ENCODE results near the gene BACE1-AS. TPM values are rescaled to one million over a fixed set of nuclear protein-coding genes. Genes with fewer than 3 reads are reported as not detected.

The BACE1-AS gene
- total RNA-seq, 2 experiments from 2014 or later = 5.6 to 6.1 TPM

GRCh38 chr11:117273550-117274289, 17.4 kb upstream of the BACE1-AS start:
- no peak overlapping the region for H3K27ac Mint-ChIP-seq
- peaks cover 14% of the 10 kb centered on the region for H3K4me1 Mint-ChIP-seq
- ChIA-PET CTCF (interaction anchor here (0.6 to 1.3 kb wide), 2 partner anchors 10 to 19 kb away, joined by 3 read pairs; no protein-coding TSS in a partner anchor), POLR2A (no interaction called here)
- no peak for DNase-seq
- H3K9me3 Mint-ChIP-seq = peaks cover 7% of the 10 kb centered on the region
- no peaks in the 10 kb centered on the region for H3K27me3 Mint-ChIP-seq
- H3K4me3 Mint-ChIP-seq = no peak overlapping the region
- peaks cover 16% of the 10 kb centered on the region for H3K36me3 Mint-ChIP-seq (ENCODE audit: low read depth)

DNA sequence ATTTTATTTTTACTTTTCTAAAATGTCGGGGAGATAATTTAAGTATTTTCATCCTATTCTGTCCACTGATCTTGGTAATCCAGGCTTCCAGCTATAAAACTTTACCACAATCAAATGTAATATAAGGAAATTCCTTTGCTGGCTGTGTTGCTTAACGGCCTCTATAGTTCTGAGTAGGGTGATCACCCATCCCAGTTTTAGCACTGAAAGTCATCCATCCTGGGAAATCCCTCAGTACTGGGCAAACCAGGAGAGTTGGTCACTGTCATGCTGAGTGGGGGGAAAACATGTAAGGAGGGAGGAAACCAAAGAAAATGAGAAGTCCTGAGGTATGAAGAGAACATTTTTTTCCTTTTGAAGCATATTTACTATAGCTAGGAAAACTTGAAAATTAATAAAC, 12.8 kb upstream of the BACE1-AS start:
- H3K27me3 Mint-ChIP-seq = no peaks in the 10 kb centered on the region
- CTCF ChIA-PET = no interaction called here

GRCh38 chr11:117279711-117280376, 11.3 kb upstream of the BACE1-AS start:
- ChIA-PET CTCF (no interaction called here), POLR2A (no interaction called here)
- peak overlapping the region; percentile 50 for H3K4me3 Mint-ChIP-seq
- peaks cover 27% of the 10 kb centered on the region for H3K36me3 Mint-ChIP-seq (ENCODE audit: low read depth)
- H3K27ac Mint-ChIP-seq = peak overlapping the region; percentile 89
- H3K27me3 Mint-ChIP-seq = no peaks in the 10 kb centered on the region
- peaks cover 32% of the 10 kb centered on the region for H3K4me1 Mint-ChIP-seq
- no peak for DNase-seq
- H3K9me3 Mint-ChIP-seq = no peaks in the 10 kb centered on the region

More for the DNA sequence above, 12.8 kb upstream of the BACE1-AS start:
- H3K4me1 Mint-ChIP-seq = peaks cover 33% of the 10 kb centered on the region
- peaks cover 4% of the 10 kb centered on the region for H3K9me3 Mint-ChIP-seq
- no peak for DNase-seq
- H3K36me3 Mint-ChIP-seq (ENCODE audit: low read depth) = peaks cover 32% of the 10 kb centered on the region
- POLR2A ChIA-PET = no interaction called here
- no peak overlapping the region for H3K27ac Mint-ChIP-seq
- H3K4me3 Mint-ChIP-seq = no peak overlapping the region

GRCh38 chr11:117281159-117281558, 10.0 kb upstream of the BACE1-AS start:
- H3K27ac Mint-ChIP-seq = no peak overlapping the region
- ChIA-PET CTCF (no interaction called here), POLR2A (no interaction called here)
- H3K4me1 Mint-ChIP-seq = peaks cover 21% of the 10 kb centered on the region
- no peaks in the 10 kb centered on the region for H3K27me3 Mint-ChIP-seq
- no peaks in the 10 kb centered on the region for H3K9me3 Mint-ChIP-seq
- H3K4me3 Mint-ChIP-seq = no peak overlapping the region
- DNase-seq = no peak
- H3K36me3 Mint-ChIP-seq (ENCODE audit: low read depth) = peaks cover 30% of the 10 kb centered on the region

DNA sequence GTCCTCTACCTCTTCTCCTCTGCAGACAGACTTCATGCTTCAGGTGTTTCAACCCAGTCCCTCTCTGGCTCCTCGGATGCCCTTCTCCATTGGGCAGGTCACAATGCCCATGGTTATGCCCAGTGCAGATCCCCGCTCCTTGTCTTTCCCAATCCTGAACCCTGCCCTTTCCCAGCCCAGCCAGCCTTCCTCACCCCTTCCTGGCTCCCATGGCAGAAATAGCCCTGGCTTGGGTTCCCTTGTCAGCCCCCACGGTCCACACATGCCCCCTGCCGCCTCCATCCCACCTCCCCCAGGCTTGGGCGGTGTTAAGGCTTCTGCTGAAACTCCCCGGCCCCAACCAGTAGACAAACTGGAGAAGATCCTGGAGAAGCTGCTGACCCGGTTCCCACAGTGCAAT, 9.3 kb upstream of the BACE1-AS start:
- Mint-ChIP-seq H3K9me3 (no peaks in the 10 kb centered on the region), H3K27me3 (no peaks in the 10 kb centered on the region), H3K27ac (peak overlapping the region; percentile 19), H3K36me3 (ENCODE audit: low read depth) (peaks cover 34% of the 10 kb centered on the region), H3K4me1 (peaks cover 21% of the 10 kb centered on the region), H3K4me3 (no peak overlapping the region)
- no peak for DNase-seq
- POLR2A ChIA-PET = no interaction called here
- CTCF ChIA-PET = no interaction called here

DNA sequence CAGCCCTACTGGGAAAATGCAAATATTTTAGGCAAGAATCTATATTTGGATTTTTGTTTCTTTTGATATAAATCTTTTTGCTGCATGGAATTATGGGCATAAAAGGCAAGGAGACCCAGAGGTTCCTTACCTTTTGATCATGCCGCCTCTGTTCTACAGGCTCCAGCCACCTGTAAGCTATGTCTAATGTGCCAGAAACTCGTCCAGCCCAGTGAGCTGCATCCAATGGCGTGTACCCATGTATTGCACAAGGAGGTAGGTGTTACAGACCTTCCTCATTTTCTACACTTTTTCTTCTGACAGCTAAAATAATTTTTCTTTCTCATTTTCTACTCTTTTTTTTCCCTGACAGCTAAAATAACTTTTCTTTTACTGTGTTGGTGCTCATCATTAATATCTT, 8.2 kb upstream of the BACE1-AS start:
- no peaks in the 10 kb centered on the region for H3K27me3 Mint-ChIP-seq
- ChIA-PET CTCF (interaction anchor here (0.6 to 0.7 kb wide), 3 partner anchors 12 to 680 kb away, joined by 3 read pairs; no protein-coding TSS in a partner anchor), POLR2A (no interaction called here)
- DNase-seq = no peak
- H3K27ac Mint-ChIP-seq = no peak overlapping the region
- no peaks in the 10 kb centered on the region for H3K9me3 Mint-ChIP-seq
- H3K36me3 Mint-ChIP-seq (ENCODE audit: low read depth) = peaks cover 34% of the 10 kb centered on the region
- peaks cover 21% of the 10 kb centered on the region for H3K4me1 Mint-ChIP-seq
- H3K4me3 Mint-ChIP-seq = no peak overlapping the region

DNA sequence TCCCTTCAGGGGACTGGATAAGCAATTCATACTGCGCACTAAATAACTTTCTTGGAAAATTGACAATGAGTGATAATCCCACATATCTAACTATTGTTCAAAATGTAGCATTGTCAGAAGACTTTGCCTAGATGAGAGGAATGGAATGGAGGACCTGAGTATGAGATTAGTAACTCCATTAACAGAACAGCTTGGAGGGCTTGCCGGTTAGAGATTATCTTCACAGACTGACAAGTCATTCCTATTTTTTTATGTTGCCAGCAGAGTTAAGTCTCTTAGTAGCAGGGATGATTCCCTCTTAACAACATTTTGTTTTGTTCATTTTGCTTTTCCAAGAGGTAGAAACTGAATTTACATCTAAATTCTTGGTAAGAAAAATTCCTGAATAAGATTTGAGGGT, 7.1 kb upstream of the BACE1-AS start:
- Mint-ChIP-seq H3K27ac (no peak overlapping the region), H3K27me3 (no peaks in the 10 kb centered on the region), H3K9me3 (no peaks in the 10 kb centered on the region), H3K4me1 (peaks cover 17% of the 10 kb centered on the region), H3K36me3 (ENCODE audit: low read depth) (peaks cover 34% of the 10 kb centered on the region), H3K4me3 (no peak overlapping the region)
- ChIA-PET POLR2A (no interaction called here), CTCF (no interaction called here)
- DNase-seq = no peak

- no peaks in the 10 kb centered on the region for H3K27me3 Mint-ChIP-seq
- no peak overlapping the region for H3K27ac Mint-ChIP-seq
- peaks cover 2% of the 10 kb centered on the region for H3K4me1 Mint-ChIP-seq
- no peaks in the 10 kb centered on the region for H3K9me3 Mint-ChIP-seq
- CTCF ChIA-PET = interaction anchor here (1.1 kb wide), 1 partner anchor 14 kb away, joined by 5 read pairs; no protein-coding TSS in a partner anchor
- no peak overlapping the region for H3K4me3 Mint-ChIP-seq
- POLR2A ChIA-PET = no interaction called here
- H3K36me3 Mint-ChIP-seq (ENCODE audit: low read depth) = peaks cover 33% of the 10 kb centered on the region
- DNase-seq = no peak
Measured at GRCh38 chr11:117286588-117286987, 4.6 kb upstream of the BACE1-AS start.

GRCh38 chr11:117287668-117288067, 3.5 kb upstream of the BACE1-AS start:
- POLR2A ChIA-PET = no interaction called here

DNA sequence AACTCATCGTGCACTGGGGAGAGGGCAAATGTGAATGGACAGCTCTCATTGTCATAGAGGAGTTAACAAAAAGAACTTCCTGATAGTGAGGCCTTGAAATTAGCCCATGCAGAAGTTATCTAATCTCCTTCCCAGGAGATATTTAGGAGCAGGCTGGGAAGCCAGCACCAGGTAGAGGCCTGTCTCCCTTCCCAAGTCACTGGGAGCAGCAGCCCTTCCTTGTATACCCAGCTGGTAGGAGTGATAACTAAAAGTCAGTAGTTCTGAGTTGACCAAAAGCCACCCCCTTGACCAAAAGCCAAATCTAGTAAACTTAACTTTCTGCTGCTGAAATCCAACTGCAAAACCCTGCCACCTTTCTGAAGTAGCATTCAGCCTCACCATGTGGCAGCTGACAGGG, 1.4 kb upstream of the BACE1-AS start:
- peaks cover 21% of the 10 kb centered on the region for H3K36me3 Mint-ChIP-seq (ENCODE audit: low read depth)

More at GRCh38 chr11:117287668-117288067, 3.5 kb upstream of the BACE1-AS start:
- Mint-ChIP-seq H3K27ac (no peak overlapping the region), H3K27me3 (no peaks in the 10 kb centered on the region), H3K4me1 (no peaks in the 10 kb centered on the region), H3K36me3 (ENCODE audit: low read depth) (peaks cover 23% of the 10 kb centered on the region), H3K9me3 (no peaks in the 10 kb centered on the region), H3K4me3 (no peak overlapping the region)
- DNase-seq = no peak
- CTCF ChIA-PET = interaction anchor here (0.6 kb wide), 1 partner anchor 1325 kb away, joined by 3 read pairs; no protein-coding TSS in a partner anchor

DNA sequence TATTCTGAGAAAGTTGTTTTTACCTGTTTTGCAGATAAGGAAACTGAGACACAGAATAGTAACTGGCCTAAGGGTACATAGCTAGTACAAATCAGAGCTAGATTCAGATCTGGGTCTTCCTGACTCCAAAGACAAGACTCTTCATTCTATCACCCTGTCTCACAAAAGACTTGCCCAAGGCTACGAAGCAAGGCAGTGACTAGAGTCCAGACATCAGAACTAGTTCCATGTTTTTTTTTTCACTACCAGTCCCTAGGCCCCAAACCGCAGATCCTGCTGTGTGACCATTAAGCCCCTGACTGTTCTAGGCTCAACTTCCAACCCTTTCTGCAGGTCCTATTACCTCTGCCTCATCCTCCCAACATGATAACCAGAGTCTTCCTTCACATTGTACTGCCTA, 1.5 kb downstream of the BACE1-AS start:
- H3K9me3 Mint-ChIP-seq = no peaks in the 10 kb centered on the region
- peaks cover 7% of the 10 kb centered on the region for H3K36me3 Mint-ChIP-seq (ENCODE audit: low read depth)
- no peaks in the 10 kb centered on the region for H3K4me1 Mint-ChIP-seq
- no peaks in the 10 kb centered on the region for H3K27me3 Mint-ChIP-seq
- no peak overlapping the region for H3K27ac Mint-ChIP-seq
- H3K4me3 Mint-ChIP-seq = no peak overlapping the region
- ChIA-PET POLR2A (no interaction called here), CTCF (interaction anchor here (0.7 kb wide), 1 partner anchor 18 kb away, joined by 3 read pairs; no protein-coding TSS in a partner anchor)
- no peak for DNase-seq

More for the DNA sequence above, 1.4 kb upstream of the BACE1-AS start:
- CTCF ChIA-PET = no interaction called here
- no peak for DNase-seq
- POLR2A ChIA-PET = no interaction called here
- Mint-ChIP-seq H3K9me3 (no peaks in the 10 kb centered on the region), H3K4me1 (no peaks in the 10 kb centered on the region), H3K27me3 (no peaks in the 10 kb centered on the region), H3K27ac (no peak overlapping the region), H3K4me3 (no peak overlapping the region)

GRCh38 chr11:117295438-117296137, 4.4 kb downstream of the BACE1-AS start:
- Mint-ChIP-seq H3K9me3 (no peaks in the 10 kb centered on the region), H3K27ac (no peak overlapping the region), H3K4me3 (no peak overlapping the region), H3K36me3 (ENCODE audit: low read depth) (no peaks in the 10 kb centered on the region), H3K27me3 (no peaks in the 10 kb centered on the region), H3K4me1 (no peaks in the 10 kb centered on the region)
- ChIA-PET CTCF (interaction anchor here (0.5 kb wide), 1 partner anchor 471 kb away, joined by 3 read pairs; no protein-coding TSS in a partner anchor), POLR2A (no interaction called here)
- DNase-seq = no peak

GRCh38 chr11:117296881-117297280, 5.7 kb downstream of the BACE1-AS start:
- DNase-seq = no peak
- Mint-ChIP-seq H3K4me1 (no peaks in the 10 kb centered on the region), H3K27ac (no peak overlapping the region), H3K27me3 (no peaks in the 10 kb centered on the region), H3K9me3 (no peaks in the 10 kb centered on the region), H3K4me3 (no peak overlapping the region), H3K36me3 (ENCODE audit: low read depth) (no peaks in the 10 kb centered on the region)
- POLR2A ChIA-PET = no interaction called here
- CTCF ChIA-PET = no interaction called here

All from activated CD4-positive, alpha-beta T cell treated with anti-CD3 and anti-CD28 coated beads, Interleukin-2, amount 10 ng/mL, durations not matched to agents 7 days and 5 days (primary cell).